ENCODE measurements around the gene PLEKHG1. TPM values are rescaled to one million over a fixed set of nuclear protein-coding genes. Genes with fewer than 3 reads are reported as not detected.

The PLEKHG1 gene
- total RNA-seq, 1 donor from 2014 or later = 10.7 TPM

GRCh38 chr6:150615967-150616366, 16.3 kb downstream of the PLEKHG1 start:
- TF ChIP-seq, protein P1, sequence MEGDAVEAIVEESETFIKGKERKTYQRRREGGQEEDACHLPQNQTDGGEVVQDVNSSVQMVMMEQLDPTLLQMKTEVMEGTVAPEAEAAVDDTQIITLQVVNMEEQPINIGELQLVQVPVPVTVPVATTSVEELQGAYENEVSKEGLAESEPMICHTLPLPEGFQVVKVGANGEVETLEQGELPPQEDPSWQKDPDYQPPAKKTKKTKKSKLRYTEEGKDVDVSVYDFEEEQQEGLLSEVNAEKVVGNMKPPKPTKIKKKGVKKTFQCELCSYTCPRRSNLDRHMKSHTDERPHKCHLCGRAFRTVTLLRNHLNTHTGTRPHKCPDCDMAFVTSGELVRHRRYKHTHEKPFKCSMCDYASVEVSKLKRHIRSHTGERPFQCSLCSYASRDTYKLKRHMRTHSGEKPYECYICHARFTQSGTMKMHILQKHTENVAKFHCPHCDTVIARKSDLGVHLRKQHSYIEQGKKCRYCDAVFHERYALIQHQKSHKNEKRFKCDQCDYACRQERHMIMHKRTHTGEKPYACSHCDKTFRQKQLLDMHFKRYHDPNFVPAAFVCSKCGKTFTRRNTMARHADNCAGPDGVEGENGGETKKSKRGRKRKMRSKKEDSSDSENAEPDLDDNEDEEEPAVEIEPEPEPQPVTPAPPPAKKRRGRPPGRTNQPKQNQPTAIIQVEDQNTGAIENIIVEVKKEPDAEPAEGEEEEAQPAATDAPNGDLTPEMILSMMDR (IDR thresholded peaks at IDR 0.05) = no peak
- H3K27me3 ChIP-seq = no peaks in the 10 kb centered on the region
- no peaks in the 10 kb centered on the region for H3K36me3 ChIP-seq
- H3K9me3 ChIP-seq = no peaks in the 10 kb centered on the region
- no peak overlapping the region for H3K27ac ChIP-seq
- no peak for DNase-seq (ENCODE audit: low spot score in 2 of 2)
- peaks cover 2 to 4% of the 10 kb centered on the region in 2 donors for H3K4me1 ChIP-seq
- H3K4me3 ChIP-seq = no peak overlapping the region
- intact Hi-C loops (cut with DNase I) = no loop called here

- no peaks in the 10 kb centered on the region for H3K9me3 ChIP-seq
These were observed 16.9 kb downstream of the PLEKHG1 start for GRCh38 chr6:150616586-150616985.

GRCh38 chr6:150617062-150617461, 17.4 kb downstream of the PLEKHG1 start:
- no peak for DNase-seq (ENCODE audit: low spot score in 2 of 2)
- H3K27me3 ChIP-seq = no peaks in the 10 kb centered on the region
- H3K9me3 ChIP-seq = no peaks in the 10 kb centered on the region
- no peak overlapping the region for H3K4me3 ChIP-seq
- H3K4me1 ChIP-seq = peaks cover 2 to 4% of the 10 kb centered on the region in 2 donors
- intact Hi-C loops (cut with DNase I) = no loop called here
- TF ChIP-seq, protein P1 (IDR thresholded peaks at IDR 0.05) = no peak
- no peak overlapping the region for H3K27ac ChIP-seq
- H3K36me3 ChIP-seq = no peaks in the 10 kb centered on the region

More at GRCh38 chr6:150616586-150616985, 16.9 kb downstream of the PLEKHG1 start:
- no peak overlapping the region for H3K27ac ChIP-seq
- no peaks in the 10 kb centered on the region for H3K36me3 ChIP-seq
- intact Hi-C loops (cut with DNase I) = no loop called here
- H3K4me3 ChIP-seq = no peak overlapping the region
- DNase-seq (ENCODE audit: low spot score in 2 of 2) = no peak
- H3K27me3 ChIP-seq = no peaks in the 10 kb centered on the region
- peaks cover 2 to 4% of the 10 kb centered on the region in 2 donors for H3K4me1 ChIP-seq
- TF ChIP-seq, protein P1 (IDR thresholded peaks at IDR 0.05) = no peak

GRCh38 chr6:150617496-150618460, 18.1 kb downstream of the PLEKHG1 start:
- no peak for DNase-seq (ENCODE audit: low spot score in 2 of 2)
- H3K9me3 ChIP-seq = no peaks in the 10 kb centered on the region
- H3K27me3 ChIP-seq = no peaks in the 10 kb centered on the region
- TF ChIP-seq, protein P1 (IDR thresholded peaks at IDR 0.05) = no peak
- no peaks in the 10 kb centered on the region for H3K36me3 ChIP-seq
- no peak overlapping the region for H3K4me3 ChIP-seq
- H3K4me1 ChIP-seq = peaks cover 2 to 4% of the 10 kb centered on the region in 2 donors
- intact Hi-C loops (cut with DNase I) = no loop called here
- H3K27ac ChIP-seq = no peak overlapping the region

DNA sequence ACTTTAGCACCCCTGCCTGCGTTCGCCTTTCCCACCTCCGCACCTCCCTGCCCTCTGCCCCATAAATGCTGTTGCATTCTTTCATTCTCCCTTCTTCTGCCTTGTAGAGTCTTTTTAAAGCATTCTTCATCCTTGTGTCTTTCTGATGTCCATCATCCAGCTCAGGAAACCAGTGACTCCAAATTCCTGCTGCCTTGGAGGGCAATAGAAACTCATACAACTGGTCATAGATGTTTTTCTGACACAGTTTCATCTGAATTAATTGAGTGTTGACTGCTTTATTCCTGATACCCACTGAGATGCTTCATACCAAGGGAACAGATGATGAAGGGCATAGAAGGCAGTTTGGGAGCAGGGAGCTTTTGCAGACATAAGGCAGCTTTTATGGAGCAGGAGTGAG, 19.6 kb downstream of the PLEKHG1 start:
- DNase-seq (ENCODE audit: low spot score in 2 of 2) = no peak

More for the DNA sequence above, 19.6 kb downstream of the PLEKHG1 start:
- TF ChIP-seq, protein P1 (IDR thresholded peaks at IDR 0.05) = no peak
- no peaks in the 10 kb centered on the region for H3K36me3 ChIP-seq
- no peaks in the 10 kb centered on the region for H3K27me3 ChIP-seq
- peaks cover 2 to 4% of the 10 kb centered on the region in 2 donors for H3K4me1 ChIP-seq
- no peak overlapping the region for H3K27ac ChIP-seq
- intact Hi-C loops (cut with DNase I) = no loop called here
- no peak overlapping the region for H3K4me3 ChIP-seq
- H3K9me3 ChIP-seq = no peaks in the 10 kb centered on the region
